ENCODE measurements around the gene PRKAG1.

PRKAG1 gene

GRCh38 chr12:48969833-48970701 lies 48.5 kb downstream of the PRKAG1 start:
- H3K4me1 ChIP-seq (ENCODE audit: insufficient read depth, low read length, severe bottlenecking), result peaks cover 21% of the 10 kb centered on the region
- H3F3A ChIP-seq (ENCODE audit: insufficient read depth, low read length), result no peaks in the 10 kb centered on the region
- no peaks in the 10 kb centered on the region for H4K20me1 ChIP-seq (ENCODE audit: insufficient read depth, low read length)
- no peak overlapping the region for H3K4me3 ChIP-seq (ENCODE audit: low read depth, low read length, poor library complexity, severe bottlenecking)
- no peak overlapping the region for H3K27ac ChIP-seq (ENCODE audit: low read depth, low read length, poor library complexity, severe bottlenecking)
- H3K27me3 ChIP-seq (ENCODE audit: insufficient read depth, low read length), result peaks cover 22% of the 10 kb centered on the region; the same call in 1 of the 2 replicates
- TF ChIP-seq CTCF (IDR thresholded peaks at IDR 0.05; ENCODE audit: low read length), result no peak; the same call in 1 of the 2 replicates
- TF ChIP-seq EZH2 (IDR thresholded peaks at IDR 0.05; ENCODE audit: borderline replicate concordance, low read length), result no peak
- no peaks in the 10 kb centered on the region for H3K79me2 ChIP-seq (ENCODE audit: insufficient read depth, low read length)
- no peak overlapping the region for H2AFZ ChIP-seq (ENCODE audit: low read length)
- H3K9me3 ChIP-seq (ENCODE audit: low read length), result no peaks in the 10 kb centered on the region
- H3K9ac ChIP-seq (ENCODE audit: low read length), result no peak overlapping the region
- H3K9me2 ChIP-seq (ENCODE audit: low read depth, low read length), result no peaks in the 10 kb centered on the region
- no peaks in the 10 kb centered on the region for H3K36me3 ChIP-seq (ENCODE audit: insufficient read depth, low read length)
- H3K4me2 ChIP-seq (ENCODE audit: low read length), result peak overlapping the region; percentile 43; the same call in 1 of the 2 replicates

- Histone ChIP-seq H3K4me3 (ENCODE audit: low read depth, low read length, poor library complexity, severe bottlenecking) (no peak overlapping the region), H3K9me2 (ENCODE audit: low read depth, low read length) (no peaks in the 10 kb centered on the region), H3K27ac (ENCODE audit: low read depth, low read length, poor library complexity, severe bottlenecking) (no peak overlapping the region), H3F3A (ENCODE audit: insufficient read depth, low read length) (no peaks in the 10 kb centered on the region), H3K4me2 (ENCODE audit: low read length) (peak overlapping the region; percentile 43; the same call in 1 of the 2 replicates), H4K20me1 (ENCODE audit: insufficient read depth, low read length) (no peaks in the 10 kb centered on the region), H3K4me1 (ENCODE audit: insufficient read depth, low read length, severe bottlenecking) (peaks cover 21% of the 10 kb centered on the region), H3K9me3 (ENCODE audit: low read length) (no peaks in the 10 kb centered on the region), H2AFZ (ENCODE audit: low read length) (no peak overlapping the region), H3K27me3 (ENCODE audit: insufficient read depth, low read length) (peaks cover 22% of the 10 kb centered on the region; the same call in 1 of the 2 replicates), H3K79me2 (ENCODE audit: insufficient read depth, low read length) (no peaks in the 10 kb centered on the region), H3K9ac (ENCODE audit: low read length) (no peak overlapping the region), H3K36me3 (ENCODE audit: insufficient read depth, low read length) (no peaks in the 10 kb centered on the region)
- TF ChIP-seq CTCF (IDR thresholded peaks at IDR 0.05; ENCODE audit: low read length), result no peak
- no peak for TF ChIP-seq EZH2 (IDR thresholded peaks at IDR 0.05; ENCODE audit: borderline replicate concordance, low read length)
Observed at GRCh38 chr12:48969160-48969771, 49.3 kb downstream of the PRKAG1 start.

GRCh38 chr12:48968467-48968866 lies 50.1 kb downstream of the PRKAG1 start:
- no peak overlapping the region for H3K9ac ChIP-seq (ENCODE audit: low read length)
- H4K20me1 ChIP-seq (ENCODE audit: insufficient read depth, low read length), result no peaks in the 10 kb centered on the region
- no peaks in the 10 kb centered on the region for H3F3A ChIP-seq (ENCODE audit: insufficient read depth, low read length)
- no peak overlapping the region for H3K4me2 ChIP-seq (ENCODE audit: low read length)
- no peaks in the 10 kb centered on the region for H3K79me2 ChIP-seq (ENCODE audit: insufficient read depth, low read length)
- H3K4me1 ChIP-seq (ENCODE audit: insufficient read depth, low read length, severe bottlenecking), result peaks cover 21% of the 10 kb centered on the region
- no peak for TF ChIP-seq EZH2 (IDR thresholded peaks at IDR 0.05; ENCODE audit: borderline replicate concordance, low read length)
- no peak for TF ChIP-seq CTCF (IDR thresholded peaks at IDR 0.05; ENCODE audit: low read length)
- H3K9me3 ChIP-seq (ENCODE audit: low read length), result no peaks in the 10 kb centered on the region
- no peak overlapping the region for H3K27ac ChIP-seq (ENCODE audit: low read depth, low read length, poor library complexity, severe bottlenecking)
- H3K9me2 ChIP-seq (ENCODE audit: low read depth, low read length), result no peaks in the 10 kb centered on the region
- H3K27me3 ChIP-seq (ENCODE audit: insufficient read depth, low read length), result peaks cover 18% of the 10 kb centered on the region; the same call in 1 of the 2 replicates
- no peak overlapping the region for H3K4me3 ChIP-seq (ENCODE audit: low read depth, low read length, poor library complexity, severe bottlenecking)
- no peak overlapping the region for H2AFZ ChIP-seq (ENCODE audit: low read length)
- H3K36me3 ChIP-seq (ENCODE audit: insufficient read depth, low read length), result no peaks in the 10 kb centered on the region
